ENCODE data around the gene NOS1.

DNA sequence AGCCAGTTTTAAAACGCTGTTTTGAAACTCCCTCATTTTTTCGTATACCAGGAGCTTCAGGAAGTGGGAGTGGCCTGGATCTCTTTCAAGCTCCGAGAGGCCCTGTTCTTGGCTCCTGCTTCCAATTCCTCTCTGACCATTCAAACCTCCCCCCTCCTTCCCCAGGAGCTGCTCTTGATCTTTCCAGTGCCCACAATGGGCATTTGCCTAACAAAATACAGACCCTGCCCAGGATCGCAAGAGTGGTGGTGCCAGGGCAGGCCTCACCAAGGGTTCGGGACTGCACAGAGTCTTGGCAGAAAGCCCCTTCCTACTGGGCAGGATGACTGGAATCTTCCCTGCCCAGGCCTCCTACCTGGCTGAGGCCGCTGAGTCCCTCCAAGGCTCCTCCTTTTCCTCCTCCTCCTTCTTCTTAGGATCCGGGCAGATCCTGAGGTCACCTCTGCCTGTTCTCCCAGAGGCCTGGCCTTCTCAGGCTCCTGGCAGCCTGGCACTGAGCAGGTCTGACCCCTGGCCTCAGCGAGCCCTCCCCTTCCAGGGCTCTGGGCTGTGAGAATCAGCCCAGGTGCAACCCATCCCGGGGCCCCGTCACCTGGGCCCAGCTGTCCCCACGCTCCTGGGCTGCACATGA, 46.9 kb upstream of the NOS1 start:
- TF ChIP-seq, protein P1, sequence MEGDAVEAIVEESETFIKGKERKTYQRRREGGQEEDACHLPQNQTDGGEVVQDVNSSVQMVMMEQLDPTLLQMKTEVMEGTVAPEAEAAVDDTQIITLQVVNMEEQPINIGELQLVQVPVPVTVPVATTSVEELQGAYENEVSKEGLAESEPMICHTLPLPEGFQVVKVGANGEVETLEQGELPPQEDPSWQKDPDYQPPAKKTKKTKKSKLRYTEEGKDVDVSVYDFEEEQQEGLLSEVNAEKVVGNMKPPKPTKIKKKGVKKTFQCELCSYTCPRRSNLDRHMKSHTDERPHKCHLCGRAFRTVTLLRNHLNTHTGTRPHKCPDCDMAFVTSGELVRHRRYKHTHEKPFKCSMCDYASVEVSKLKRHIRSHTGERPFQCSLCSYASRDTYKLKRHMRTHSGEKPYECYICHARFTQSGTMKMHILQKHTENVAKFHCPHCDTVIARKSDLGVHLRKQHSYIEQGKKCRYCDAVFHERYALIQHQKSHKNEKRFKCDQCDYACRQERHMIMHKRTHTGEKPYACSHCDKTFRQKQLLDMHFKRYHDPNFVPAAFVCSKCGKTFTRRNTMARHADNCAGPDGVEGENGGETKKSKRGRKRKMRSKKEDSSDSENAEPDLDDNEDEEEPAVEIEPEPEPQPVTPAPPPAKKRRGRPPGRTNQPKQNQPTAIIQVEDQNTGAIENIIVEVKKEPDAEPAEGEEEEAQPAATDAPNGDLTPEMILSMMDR (IDR thresholded peaks at IDR 0.05 in 8 of 11, conservative IDR thresholded peaks at IDR 0.05 in 3 of 11), result no peak
- TF ChIP-seq POLR2A (IDR thresholded peaks at IDR 0.05), result no peak
- no peak for TF ChIP-seq POLR2AphosphoS5 (IDR thresholded peaks at IDR 0.05)
